Left renal pelvis (tissue), 4 donors: ENCODE results near the gene TCF12. TPM values are rescaled to one million over a fixed set of nuclear protein-coding genes. Genes with fewer than 3 reads are reported as not detected.
A peak's percentile ranks its signal among the peaks of the same experiment; 100 is the strongest.
"Not testable (repeated sequence)": the region's sequence is repeated elsewhere in the genome, so short reads cannot be mapped to it uniquely, and the experiment has no call there.

Experiments used
- DNase-seq, 4 donors: peaks; one replicate each; pipeline ENCODE4 v3.0.0-alpha.2; 2013; ENCODE audit warnings: low read depth in 4 of 4, low spot score in 3 of 4
- polyA plus RNA-seq, 4 donors: library from polyadenylated mRNA; unstranded; fragments of 120-200 nt; gene quantifications; one replicate each; pipeline ENCODE4 v1.2.1, GENCODE V29; 2013; ENCODE audit not compliant: insufficient read length in 4 of 4

TCF12 gene
- polyA plus RNA-seq, 4 donors = 152 to 313 (median 190) TPM

DNA sequence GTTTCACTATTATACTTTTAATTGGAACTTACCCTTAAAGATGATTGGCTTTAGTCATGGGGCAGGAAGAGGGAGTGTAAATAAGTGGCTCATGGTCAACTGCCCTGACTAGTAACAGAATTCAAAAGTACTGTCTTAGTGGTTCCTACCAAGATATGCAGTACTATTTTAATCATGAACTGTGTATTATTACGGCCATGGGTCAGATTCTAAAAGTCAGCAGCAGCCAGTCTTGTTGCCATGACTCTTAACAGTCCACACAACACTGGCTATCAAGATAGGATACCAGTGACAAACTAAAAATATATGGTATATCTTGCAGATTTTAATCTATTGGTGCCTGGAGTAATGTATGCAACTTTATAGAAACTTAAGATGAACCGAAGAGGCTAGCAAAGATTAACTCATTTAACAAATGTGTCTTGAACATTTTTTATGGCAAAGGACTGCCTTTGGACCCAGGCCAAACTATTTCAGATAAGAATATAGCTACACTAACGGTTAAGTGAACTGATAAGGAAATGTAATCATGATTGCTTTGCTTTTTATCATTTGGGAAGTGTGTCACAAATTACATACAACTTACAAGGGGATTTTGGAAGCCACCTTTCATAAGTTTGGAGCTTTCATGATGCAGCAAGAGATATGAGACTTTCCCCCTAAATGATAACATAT lies 163.7 kb downstream of the TCF12 start:
- no peak for DNase-seq

- DNase-seq = no peak
Measured at GRCh38 chr15:57084192-57084591, 165.7 kb downstream of the TCF12 start.

- DNase-seq = no peak
Measured at GRCh38 chr15:57085267-57085666, 166.8 kb downstream of the TCF12 start.

DNA sequence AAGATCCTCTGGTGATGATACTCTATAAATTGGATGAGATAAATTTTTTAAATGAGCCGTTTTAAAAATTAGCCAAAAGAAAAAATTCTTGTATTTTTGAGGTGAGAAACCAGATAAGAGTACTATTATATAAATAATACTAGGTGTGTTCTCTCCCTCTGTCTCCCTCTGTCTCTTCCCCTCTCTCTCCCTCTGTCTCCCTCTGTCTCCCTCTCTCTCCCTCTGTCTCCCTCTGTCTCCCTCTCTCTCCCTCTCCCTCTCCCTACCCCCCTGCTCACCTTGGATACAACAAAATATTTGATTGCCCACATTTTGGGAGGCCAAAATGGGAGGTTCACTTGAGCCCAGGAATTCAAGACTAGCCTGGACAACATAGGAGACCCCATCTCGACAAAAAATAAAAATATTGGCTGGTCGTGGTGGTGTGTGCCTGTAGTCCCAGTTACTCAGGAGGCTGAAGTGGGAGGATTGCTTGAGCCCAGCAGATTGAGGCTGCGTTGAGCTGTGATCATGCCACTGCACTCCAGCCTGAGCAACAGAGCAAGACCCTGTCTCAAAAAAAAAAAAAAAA lies 168.5 kb downstream of the TCF12 start:
- DNase-seq = no peak

- no peak for DNase-seq
Measured at GRCh38 chr15:57089815-57090495, 171.5 kb downstream of the TCF12 start.

DNA sequence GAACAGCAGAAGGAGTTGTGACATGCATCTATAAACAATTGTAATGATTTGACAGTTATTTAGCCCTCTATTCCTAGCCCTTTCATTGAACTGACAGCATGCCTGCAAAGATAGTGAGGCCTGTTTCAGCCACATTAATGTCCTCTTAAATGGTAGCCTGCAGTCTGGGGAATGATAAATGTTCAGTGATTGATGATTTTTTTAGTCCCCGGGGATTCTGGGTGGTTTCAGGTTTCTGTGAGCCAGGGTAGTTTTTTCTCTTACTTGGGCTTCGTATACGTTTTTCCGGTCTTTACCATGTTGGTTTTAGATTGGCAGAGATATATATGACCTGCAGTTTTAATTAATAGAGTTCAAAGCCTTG lies 172.0 kb downstream of the TCF12 start:
- peak in 3 of 4 donors; percentile 16 to 66 (median 36) for DNase-seq

GRCh38 chr15:57091636-57092035 lies 173.2 kb downstream of the TCF12 start:
- DNase-seq = no peak

GRCh38 chr15:57092252-57092651 lies 173.8 kb downstream of the TCF12 start:
- DNase-seq = no peak

GRCh38 chr15:57094321-57095257 lies 176.1 kb downstream of the TCF12 start:
- DNase-seq = no peak

- no peak for DNase-seq
Measured at GRCh38 chr15:57095896-57096295, 177.5 kb downstream of the TCF12 start.

GRCh38 chr15:57097246-57097645 lies 178.8 kb downstream of the TCF12 start:
- DNase-seq = no peak

- not testable (repeated sequence) for DNase-seq
Measured at GRCh38 chr15:57097919-57098543, 179.6 kb downstream of the TCF12 start.

DNA sequence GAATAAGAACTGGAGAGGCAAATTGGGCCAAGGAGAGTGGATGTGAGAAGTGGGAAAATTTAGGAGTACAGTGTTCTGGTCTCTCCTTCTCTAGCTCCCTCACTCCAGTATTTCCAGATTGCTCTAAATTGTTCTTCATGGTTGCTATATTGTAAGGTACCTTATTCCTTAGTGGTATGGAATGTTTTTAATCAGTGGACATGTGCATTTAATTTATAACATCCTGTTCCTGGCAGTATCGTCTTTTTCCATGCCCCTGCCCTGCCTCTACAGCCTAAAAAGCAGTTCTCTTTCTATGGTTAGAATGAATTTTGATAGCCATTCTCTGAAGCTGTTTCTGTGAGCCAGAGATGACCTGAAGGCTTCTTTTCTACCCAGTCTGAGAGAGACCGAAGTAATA lies 180.5 kb downstream of the TCF12 start:
- DNase-seq = no peak

DNA sequence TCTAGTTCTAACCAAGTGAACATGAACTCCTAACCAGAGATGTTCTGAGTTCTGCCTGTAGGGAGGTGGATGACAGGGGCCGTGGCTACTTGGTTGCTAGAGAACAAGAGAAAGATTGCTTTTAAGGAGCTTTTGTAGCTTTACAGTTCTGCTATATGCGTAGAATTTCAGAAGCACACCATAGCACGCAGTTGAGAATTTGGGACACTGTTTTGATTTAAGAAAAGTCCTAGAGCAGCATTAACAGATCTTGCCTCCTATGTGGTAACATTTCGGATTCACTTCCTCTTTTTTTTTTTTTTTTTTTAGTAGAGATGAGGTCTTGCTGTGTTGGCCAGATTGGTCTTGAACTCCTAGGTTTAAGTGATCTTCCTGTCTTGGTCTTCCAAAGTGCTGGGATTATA lies 181.7 kb downstream of the TCF12 start:
- no peak for DNase-seq

GRCh38 chr15:57102858-57103257 lies 184.4 kb downstream of the TCF12 start:
- no peak for DNase-seq

DNA sequence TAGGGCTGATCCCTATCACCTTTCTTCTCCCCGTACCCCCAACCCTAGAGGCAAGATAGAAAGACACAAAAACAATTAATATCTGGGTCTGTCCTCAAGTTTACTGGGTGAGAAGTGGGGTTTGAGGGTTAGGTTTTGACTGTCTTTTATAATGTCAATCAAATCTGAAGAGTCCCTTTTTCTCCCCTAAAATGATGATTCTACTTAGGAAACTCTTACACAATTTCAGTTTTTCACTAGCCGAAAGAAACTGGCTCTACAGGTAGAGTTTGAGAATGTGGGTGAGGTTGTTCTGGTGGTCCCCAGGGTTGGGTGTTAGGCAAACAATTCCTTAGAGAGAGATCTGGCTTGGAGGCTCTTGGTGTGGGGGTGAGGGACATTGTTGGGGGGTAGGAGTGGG lies 189.9 kb downstream of the TCF12 start:
- no peak for DNase-seq

GRCh38 chr15:57109005-57109404 lies 190.6 kb downstream of the TCF12 start:
- DNase-seq = no peak

- DNase-seq = no peak
Measured at GRCh38 chr15:57111002-57111401, 192.6 kb downstream of the TCF12 start.

- DNase-seq = no peak
Measured at GRCh38 chr15:57112178-57112577, 193.7 kb downstream of the TCF12 start.

DNA sequence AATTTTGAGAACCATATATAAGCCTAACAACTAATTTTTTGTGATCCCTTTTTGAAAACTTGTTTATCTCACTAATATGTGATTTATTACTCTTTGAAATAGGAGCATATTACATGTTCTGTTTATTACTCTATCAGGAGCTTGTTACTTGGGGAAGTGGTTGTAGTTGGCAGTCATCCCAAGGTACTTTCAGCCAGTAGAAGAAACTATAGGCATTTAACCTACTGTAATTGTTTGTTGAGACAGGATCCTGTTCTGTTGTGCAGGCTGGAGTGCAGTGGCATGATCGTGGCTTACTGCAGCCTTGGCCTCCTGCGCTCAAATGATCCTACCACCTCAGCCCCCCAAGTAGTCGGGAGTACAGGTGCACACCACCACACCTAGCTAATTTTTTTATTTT lies 195.6 kb downstream of the TCF12 start:
- DNase-seq = no peak
